Ammon's horn (tissue), 1 donor: Measurements from ENCODE around the gene STIP1.
A peak's percentile ranks its signal among the peaks of the same experiment; 100 is the strongest.

Experiments used
- DNase-seq: peaks from one replicate; pipeline ENCODE4 v3.0.0-alpha.2; 2016; ENCODE audit warnings: low spot score

The STIP1 gene

GRCh38 chr11:64185693-64186491 lies at the start of gene STIP1:
STIP1 (plus strand) TSS chr11:64186171; CDS start chr11:64186262, 91 bp downstream.
- DNase-seq, result peak; percentile 100

GRCh38 chr11:64136765-64137441 lies 49.1 kb upstream of the STIP1 start:
- DNase-seq, result no peak

GRCh38 chr11:64138398-64138797 lies 47.6 kb upstream of the STIP1 start:
- no peak for DNase-seq

DNA sequence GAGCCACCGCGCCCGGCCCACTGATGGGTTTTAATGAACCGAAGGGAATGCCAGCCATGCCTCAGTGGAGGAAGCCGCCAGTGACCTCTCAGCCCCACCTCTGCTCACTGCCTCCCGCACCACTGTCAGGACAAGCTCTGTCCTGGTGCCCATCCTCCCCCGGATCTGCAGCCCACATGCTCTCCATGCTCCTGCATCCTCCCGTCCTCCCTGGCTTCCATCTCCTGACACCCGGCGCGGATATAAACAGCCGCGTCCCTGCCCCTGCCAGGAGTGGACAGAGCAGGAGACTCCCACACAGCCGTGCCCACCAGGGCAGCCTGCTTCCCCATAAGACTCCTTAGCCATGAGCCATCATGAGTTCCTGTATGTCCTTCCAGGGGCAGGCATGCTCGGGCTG lies 46.9 kb upstream of the STIP1 start:
- DNase-seq, result no peak

GRCh38 chr11:64140082-64140481 lies 45.9 kb upstream of the STIP1 start:
- no peak for DNase-seq

DNA sequence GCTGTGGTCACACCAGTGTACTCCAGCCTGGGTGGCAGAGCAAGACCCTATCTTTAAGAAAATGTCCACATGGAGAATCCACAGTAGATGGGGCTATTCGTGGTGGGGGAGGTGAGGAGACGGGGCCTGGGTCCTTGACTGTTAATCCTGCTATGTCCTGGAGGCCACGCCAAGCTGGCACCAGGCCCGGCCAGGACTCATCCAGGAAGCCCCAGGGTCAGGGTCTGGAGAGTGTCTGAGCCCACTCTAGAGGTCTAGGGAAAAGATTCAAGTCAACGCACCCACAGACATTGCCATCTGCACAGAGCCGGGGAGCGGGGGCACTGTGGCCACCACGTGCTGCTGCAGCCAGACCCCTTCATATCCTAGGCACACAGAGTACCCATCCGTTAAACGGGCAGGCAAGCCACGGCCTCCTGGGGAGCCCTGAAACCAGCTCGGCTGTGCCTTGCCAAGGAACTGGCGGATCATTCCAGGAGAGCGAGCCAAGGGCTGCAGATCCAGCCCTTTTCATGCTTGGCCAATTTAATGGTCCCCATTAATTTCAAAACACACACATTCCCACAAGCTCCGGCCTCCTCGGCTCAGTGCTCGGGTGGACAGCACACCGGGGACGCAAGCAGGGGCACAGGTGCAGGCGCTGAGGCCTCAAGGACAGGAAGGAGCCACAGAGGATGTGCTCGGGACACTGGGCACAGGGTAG lies 44.7 kb upstream of the STIP1 start:
- DNase-seq, result peak; percentile 71

GRCh38 chr11:64144587-64145472 lies 41.1 kb upstream of the STIP1 start:
- DNase-seq, result no peak

GRCh38 chr11:64146036-64146955 lies 39.7 kb upstream of the STIP1 start:
- DNase-seq, result peak; percentile 52

DNA sequence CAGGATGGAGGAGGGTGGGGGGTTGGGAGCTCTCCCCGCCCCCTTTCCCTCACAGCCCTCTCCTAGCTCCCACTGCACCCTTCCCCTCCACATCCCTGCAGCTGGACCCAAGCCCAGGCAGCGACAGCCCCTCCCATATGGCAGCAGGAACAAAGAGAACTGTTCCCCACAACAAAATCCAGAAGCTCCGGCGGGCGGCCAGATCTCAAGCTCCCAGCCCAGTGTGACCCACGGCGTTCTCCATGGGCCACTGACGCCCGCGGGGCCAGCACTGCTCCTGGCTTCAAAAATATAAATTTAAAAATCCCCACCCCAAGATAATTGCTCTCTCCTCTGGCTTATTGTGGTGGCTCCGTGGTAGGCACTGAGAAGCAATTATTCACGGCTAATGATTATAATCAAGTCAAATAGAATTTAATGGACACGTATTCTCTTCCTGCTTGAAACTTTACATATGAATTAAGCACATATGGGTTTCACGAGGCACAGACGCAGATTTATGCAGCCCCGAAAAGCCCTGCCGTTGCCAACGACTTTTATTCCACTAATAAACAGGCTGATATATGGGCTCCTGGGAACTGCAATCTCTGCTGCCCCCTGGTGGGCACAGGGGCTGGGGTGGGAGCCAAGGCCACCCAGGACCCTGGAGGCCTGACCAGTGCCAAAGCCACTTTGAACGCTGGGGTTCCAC lies 37.6 kb upstream of the STIP1 start:
- peak; percentile 95 for DNase-seq

GRCh38 chr11:64148917-64149617 lies 36.9 kb upstream of the STIP1 start:
- no peak for DNase-seq

DNA sequence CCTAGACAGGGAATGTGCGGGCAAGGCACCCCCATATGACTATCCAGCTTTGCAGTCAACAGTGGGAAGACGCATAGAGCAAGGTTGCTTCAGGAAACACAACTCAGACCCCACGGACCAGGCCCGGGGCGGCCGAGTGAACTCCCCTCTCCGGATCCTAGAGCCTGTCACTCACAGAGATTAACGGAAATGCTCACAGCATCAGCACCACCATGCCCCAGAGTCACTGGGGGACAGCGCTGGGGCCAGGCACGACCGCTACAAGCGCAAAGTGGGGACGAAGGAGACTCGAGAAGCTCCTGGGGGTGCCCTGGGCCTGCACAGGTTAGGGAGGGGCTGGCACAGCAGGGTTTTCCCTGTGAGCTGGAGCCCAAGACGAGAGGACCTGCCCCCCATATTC lies 35.9 kb upstream of the STIP1 start:
- DNase-seq, result no peak

GRCh38 chr11:64150481-64151239 lies 35.3 kb upstream of the STIP1 start:
- DNase-seq, result peak; percentile 65

GRCh38 chr11:64151337-64151736 lies 34.6 kb upstream of the STIP1 start:
- no peak for DNase-seq

DNA sequence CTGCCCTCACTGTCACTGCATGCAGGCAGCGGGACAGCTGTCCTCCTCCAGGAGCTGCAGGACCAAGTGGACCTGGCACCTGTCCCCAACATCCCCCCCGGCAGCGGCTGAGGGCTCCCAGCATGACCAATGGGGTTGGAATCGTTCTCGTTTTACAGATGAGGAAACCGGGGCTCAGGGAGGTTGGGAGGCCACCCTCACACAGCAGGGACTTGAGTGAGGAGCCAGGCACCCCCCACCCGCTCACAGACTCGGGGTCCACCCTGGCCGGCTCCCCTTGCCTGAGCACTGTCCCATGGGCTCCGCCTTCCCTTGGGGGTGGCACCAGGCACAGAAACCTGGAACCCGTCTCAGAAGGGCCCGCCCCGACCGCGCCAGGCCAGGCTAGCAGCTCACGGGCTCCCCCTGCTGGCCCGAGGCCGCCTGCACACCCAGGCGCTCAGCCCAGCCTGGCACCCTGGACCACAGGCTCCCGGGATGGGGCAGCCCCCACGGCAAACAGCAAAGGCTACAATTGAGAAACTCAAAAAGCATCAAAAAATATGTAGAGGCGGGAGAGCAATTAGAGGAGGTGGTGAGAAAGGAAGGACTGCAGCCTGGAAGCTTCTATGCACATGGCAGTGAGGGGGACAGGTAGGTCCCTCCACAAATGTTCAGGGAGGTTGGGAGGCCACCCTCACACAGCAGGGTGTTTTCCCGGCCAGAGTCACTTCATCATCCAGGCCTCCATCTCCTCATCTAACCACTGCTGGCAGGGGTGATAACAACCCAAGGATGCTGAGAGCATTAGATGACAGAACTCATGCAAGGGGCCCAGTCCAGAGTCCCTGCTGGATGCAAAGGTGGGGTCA lies 32.9 kb upstream of the STIP1 start:
- DNase-seq, result peak; percentile 57

- DNase-seq, result no peak
Observed at GRCh38 chr11:64153812-64154211, 32.2 kb upstream of the STIP1 start.

- peak; percentile 72 for DNase-seq
Observed at GRCh38 chr11:64156235-64157011, 29.5 kb upstream of the STIP1 start.
